Progenitor cell of endocrine pancreas (in vitro differentiated cells): ENCODE measurements around the gene KDM2A. TPM values are rescaled to one million over a fixed set of nuclear protein-coding genes. Genes with fewer than 3 reads are reported as not detected.
"Not testable (repeated sequence)": the region's sequence is repeated elsewhere in the genome, so short reads cannot be mapped to it uniquely, and the experiment has no call there.

Experiments
- DNase-seq: peaks from one replicate; pipeline ENCODE4 v3.0.0; 2021; ENCODE audit warnings: low spot score; ENCODE audit not compliant: unreplicated experiment
- H3K27ac Mint-ChIP-seq: 2 replicates; pipeline ENCODE4 v1.8.0; 2021; ENCODE audit warnings: mild to moderate bottlenecking, moderate library complexity, mixed read lengths
- H3K27me3 Mint-ChIP-seq: 2 replicates; pipeline ENCODE4 v1.8.0; 2021; ENCODE audit warnings: mixed read lengths
- H3K36me3 Mint-ChIP-seq: 2 replicates; pipeline ENCODE4 v1.8.0; 2022; ENCODE audit warnings: mixed read lengths; ENCODE audit not compliant: insufficient read depth
- H3K4me1 Mint-ChIP-seq: 2 replicates; pipeline ENCODE4 v1.8.0; 2021; ENCODE audit warnings: low read depth, mixed read lengths
- H3K4me3 Mint-ChIP-seq: 2 replicates; pipeline ENCODE4 v1.8.0; 2021; ENCODE audit warnings: low read depth, mild to moderate bottlenecking, moderate library complexity, mixed read lengths
- H3K9me3 Mint-ChIP-seq: 2 replicates; pipeline ENCODE4 v1.8.0; 2021; ENCODE audit warnings: low read depth, mixed read lengths
- total RNA-seq: library from RNA; stranded (reverse); gene quantifications from 2 replicates; pipeline ENCODE4 v1.2.1, GENCODE V29; 2021
- TF ChIP-seq, protein P1 (sequence below): fragments of 200-600 bp; sonication (generic); IDR thresholded peaks from one replicate; pipeline ENCODE4 v1.5.0; 2021; ENCODE audit warnings: antibody characterized with exemption, mild to moderate bottlenecking; ENCODE audit not compliant: unreplicated experiment

Gene KDM2A
- total RNA-seq, 1 donor from 2014 or later: 108 TPM

DNA sequence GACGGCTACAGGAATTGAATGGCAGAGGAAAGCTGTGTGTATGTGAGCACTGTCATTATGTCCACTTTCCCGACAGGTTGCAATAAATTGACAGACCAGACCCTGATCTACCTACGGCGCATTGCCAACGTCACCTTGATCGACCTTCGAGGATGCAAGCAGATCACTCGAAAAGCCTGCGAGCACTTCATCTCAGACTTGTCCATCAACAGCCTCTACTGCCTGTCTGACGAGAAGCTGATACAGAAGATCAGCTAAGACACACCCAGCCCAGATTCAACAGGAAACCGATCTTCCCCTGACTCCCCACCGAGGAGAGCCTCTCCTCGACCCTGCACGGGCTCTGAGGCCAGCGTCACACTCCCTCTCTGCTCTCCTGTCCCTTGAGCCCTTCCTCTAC is 135.7 kb downstream of the KDM2A start:
- peaks cover 25% of the 10 kb centered on the region for H3K36me3 Mint-ChIP-seq
- no peaks in the 10 kb centered on the region for H3K9me3 Mint-ChIP-seq
- no peak overlapping the region for H3K4me3 Mint-ChIP-seq
- H3K4me1 Mint-ChIP-seq: no peaks in the 10 kb centered on the region
- no peaks in the 10 kb centered on the region for H3K27me3 Mint-ChIP-seq
- TF ChIP-seq, protein P1, sequence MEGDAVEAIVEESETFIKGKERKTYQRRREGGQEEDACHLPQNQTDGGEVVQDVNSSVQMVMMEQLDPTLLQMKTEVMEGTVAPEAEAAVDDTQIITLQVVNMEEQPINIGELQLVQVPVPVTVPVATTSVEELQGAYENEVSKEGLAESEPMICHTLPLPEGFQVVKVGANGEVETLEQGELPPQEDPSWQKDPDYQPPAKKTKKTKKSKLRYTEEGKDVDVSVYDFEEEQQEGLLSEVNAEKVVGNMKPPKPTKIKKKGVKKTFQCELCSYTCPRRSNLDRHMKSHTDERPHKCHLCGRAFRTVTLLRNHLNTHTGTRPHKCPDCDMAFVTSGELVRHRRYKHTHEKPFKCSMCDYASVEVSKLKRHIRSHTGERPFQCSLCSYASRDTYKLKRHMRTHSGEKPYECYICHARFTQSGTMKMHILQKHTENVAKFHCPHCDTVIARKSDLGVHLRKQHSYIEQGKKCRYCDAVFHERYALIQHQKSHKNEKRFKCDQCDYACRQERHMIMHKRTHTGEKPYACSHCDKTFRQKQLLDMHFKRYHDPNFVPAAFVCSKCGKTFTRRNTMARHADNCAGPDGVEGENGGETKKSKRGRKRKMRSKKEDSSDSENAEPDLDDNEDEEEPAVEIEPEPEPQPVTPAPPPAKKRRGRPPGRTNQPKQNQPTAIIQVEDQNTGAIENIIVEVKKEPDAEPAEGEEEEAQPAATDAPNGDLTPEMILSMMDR: no peak
- no peak for DNase-seq
- no peak overlapping the region for H3K27ac Mint-ChIP-seq

DNA sequence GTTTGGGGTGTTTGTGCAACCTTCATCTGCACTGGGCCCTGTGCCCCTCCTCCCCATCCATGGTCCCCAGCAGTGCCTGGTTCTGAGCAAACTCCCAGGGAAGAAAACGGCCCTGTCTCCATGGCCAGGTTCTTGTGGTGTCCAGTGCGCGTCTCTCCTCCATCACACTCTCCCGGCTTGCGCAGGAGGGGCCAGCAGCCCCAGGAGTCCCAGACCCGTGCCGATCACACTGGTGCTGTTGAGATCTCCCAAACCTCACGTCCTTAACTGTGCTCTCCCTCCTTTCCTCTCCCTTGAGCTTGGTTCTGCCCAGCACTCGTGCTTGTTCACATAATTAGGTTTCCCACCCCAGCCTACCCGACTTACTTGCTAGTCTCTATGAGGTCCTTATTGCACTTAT is 136.3 kb downstream of the KDM2A start:
- no peak for DNase-seq
- Mint-ChIP-seq H3K36me3 (peaks cover 24% of the 10 kb centered on the region), H3K27ac (no peak overlapping the region), H3K4me1 (no peaks in the 10 kb centered on the region), H3K27me3 (peaks cover 1% of the 10 kb centered on the region), H3K9me3 (no peaks in the 10 kb centered on the region), H3K4me3 (no peak overlapping the region)
- TF ChIP-seq, protein P1: no peak

DNA sequence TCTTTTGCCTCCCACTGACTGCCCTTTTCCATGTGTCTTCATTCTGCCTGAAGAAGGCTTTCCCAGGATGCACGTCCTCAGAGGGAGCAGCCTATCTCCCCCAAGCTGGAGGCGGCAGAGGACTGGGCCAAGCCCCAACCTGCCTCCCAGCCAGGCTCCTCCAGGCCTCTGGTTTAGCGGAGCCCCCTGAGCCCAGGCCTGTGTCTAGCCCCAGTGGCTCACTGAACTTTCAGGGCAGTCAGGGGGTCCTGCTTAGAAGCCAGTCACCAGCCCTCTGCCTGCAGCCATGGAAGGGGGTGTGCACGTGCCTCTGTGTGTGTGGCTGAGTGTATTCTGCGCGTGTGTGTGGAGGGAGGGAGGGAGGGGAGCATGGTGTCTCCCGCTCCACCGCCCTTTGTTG is 136.8 kb downstream of the KDM2A start:
- Mint-ChIP-seq H3K4me1 (peaks cover 1% of the 10 kb centered on the region), H3K27ac (no peak overlapping the region), H3K27me3 (peaks cover 5% of the 10 kb centered on the region), H3K9me3 (no peaks in the 10 kb centered on the region), H3K36me3 (peaks cover 20% of the 10 kb centered on the region), H3K4me3 (no peak overlapping the region)
- TF ChIP-seq, protein P1: no peak
- no peak for DNase-seq

DNA sequence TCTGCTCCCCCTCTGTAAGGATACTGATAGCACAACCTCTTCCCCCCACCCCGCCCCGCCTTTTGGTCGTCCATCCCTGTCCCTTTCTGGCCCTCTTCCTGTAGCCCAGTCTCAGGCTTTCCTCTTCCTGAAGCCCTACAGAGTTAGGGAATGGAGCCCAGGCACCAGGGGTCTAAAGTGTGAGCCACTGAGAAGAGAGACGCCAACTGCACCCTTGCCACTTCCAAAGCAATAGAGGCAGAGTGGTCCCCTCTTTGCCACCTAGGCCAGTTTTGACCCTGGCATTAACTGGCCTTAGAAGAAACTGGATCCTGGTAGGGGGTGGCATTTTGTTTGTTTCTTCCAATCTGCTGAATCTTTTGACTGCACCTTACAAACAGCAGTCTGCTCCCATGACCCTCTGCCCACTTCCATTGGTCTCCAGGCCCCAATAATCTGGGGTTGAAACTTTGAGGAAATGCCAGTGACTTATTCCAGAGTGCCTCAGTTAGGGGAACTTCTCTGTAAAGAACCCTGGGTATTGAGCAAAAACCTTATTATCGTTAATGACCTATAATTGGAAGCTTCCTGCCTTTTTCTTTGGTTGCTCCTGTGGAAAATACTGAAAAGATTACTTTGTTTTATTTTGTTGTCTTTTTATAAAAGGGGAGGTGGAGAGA is 137.5 kb downstream of the KDM2A start:
- Mint-ChIP-seq H3K27me3 (peaks cover 9% of the 10 kb centered on the region), H3K4me1 (peaks cover 2% of the 10 kb centered on the region), H3K36me3 (peaks cover 20% of the 10 kb centered on the region), H3K4me3 (no peak overlapping the region), H3K27ac (no peak overlapping the region), H3K9me3 (no peaks in the 10 kb centered on the region)
- TF ChIP-seq, protein P1: no peak
- no peak for DNase-seq

DNA sequence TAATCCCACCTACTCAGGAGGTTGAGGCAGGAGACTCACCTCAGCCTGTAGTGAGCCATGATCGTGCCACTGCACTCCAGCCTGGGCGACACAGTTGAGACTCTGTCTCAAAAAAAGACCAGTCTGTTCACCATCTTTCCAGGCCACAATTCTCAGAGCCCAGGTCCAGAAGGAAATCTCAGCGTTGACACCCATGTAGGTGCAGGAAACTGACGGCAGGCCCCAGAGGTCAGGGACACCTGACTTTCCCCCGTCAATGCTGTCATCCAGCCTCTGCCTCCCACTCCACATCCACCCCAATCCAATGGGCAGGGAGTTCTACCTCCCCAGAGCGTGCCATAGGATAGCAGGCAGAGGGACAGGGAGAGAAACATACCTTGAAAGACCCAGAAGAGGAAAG is 141.3 kb downstream of the KDM2A start:
- TF ChIP-seq, protein P1: no peak
- no peak for DNase-seq
- peaks cover 6% of the 10 kb centered on the region for H3K36me3 Mint-ChIP-seq
- H3K4me1 Mint-ChIP-seq: peaks cover 9% of the 10 kb centered on the region
- H3K9me3 Mint-ChIP-seq: no peaks in the 10 kb centered on the region
- peak overlapping the region; percentile 21 for H3K27ac Mint-ChIP-seq
- H3K27me3 Mint-ChIP-seq: peaks cover 28% of the 10 kb centered on the region
- no peak overlapping the region for H3K4me3 Mint-ChIP-seq

DNA sequence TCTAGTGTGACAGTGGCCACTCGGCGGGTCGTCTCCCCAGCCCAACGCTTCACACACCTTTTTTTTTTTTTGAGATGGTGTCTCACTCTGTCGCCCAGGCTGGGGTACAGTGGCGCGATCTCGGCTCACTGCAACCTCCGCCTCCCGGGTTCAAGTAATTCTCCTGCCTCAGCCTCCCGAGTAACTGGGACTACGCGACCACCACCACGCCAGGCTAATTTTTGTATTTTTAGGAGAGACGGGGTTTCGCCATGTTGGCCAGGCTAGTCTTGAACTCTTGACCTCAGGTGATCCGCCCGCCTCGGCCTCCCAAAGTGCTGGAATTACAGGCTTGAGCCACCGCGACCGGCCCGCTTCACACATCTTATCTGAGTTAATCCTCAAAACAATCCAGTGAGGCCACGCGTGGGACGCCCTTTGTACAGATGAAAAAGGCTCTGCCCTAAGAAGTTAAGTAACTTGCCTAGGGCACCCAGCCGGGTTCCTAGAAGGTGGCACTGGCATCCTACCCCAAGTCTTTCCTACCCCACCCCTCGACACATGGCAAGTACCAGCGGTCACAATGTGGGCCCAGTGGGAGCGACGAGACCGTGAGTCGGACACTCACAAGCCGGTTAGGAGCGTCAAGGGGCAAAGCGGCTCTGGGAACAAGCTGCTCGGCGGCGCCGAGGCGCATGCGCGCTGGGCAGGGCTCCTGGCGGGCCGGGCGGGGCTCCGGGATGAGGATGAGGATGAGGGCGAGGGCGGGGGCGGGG is 142.0 kb downstream of the KDM2A start:
- peak overlapping the region; percentile 56 for H3K4me3 Mint-ChIP-seq
- peak; percentile 48 for DNase-seq
- peak overlapping the region; percentile 33 for H3K27ac Mint-ChIP-seq
- peaks cover 11% of the 10 kb centered on the region for H3K4me1 Mint-ChIP-seq
- H3K36me3 Mint-ChIP-seq, H3K9me3 Mint-ChIP-seq: not testable (repeated sequence)
- peaks cover 28% of the 10 kb centered on the region for H3K27me3 Mint-ChIP-seq
